Lower lobe of right lung (tissue), 2 donors: Measurements from ENCODE around the gene NR2C1. TPM values are rescaled to one million over a fixed set of nuclear protein-coding genes. Genes with fewer than 3 reads are reported as not detected.

Experiments used
- ATAC-seq, 2 donors: fragments of 200-7000 bp; cut with Tn5 transposase; one replicate each; pipeline ENCODE4 v1.9.1; 2020 to 2022; ENCODE audit warnings: mild to moderate bottlenecking in 2 of 2, moderate library complexity in 2 of 2
- DNase-seq: peaks from one replicate; pipeline ENCODE4 v3.0.0-alpha.2; 2020
- H3K27ac ChIP-seq: fragments of 200-600 bp; one replicate; pipeline ENCODE4 v1.8.0; 2022
- H3K27me3 ChIP-seq: fragments of 200-600 bp; one replicate; pipeline ENCODE4 v1.8.0; 2022; ENCODE audit warnings: low read depth
- H3K36me3 ChIP-seq: fragments of 200-600 bp; one replicate; pipeline ENCODE4 v1.8.0; 2022; ENCODE audit warnings: mild to moderate bottlenecking
- H3K4me1 ChIP-seq: fragments of 200-600 bp; one replicate; pipeline ENCODE4 v1.8.0; 2022
- H3K4me3 ChIP-seq: fragments of 200-600 bp; one replicate; pipeline ENCODE4 v1.8.0; 2022; ENCODE audit warnings: mild to moderate bottlenecking
- H3K9me3 ChIP-seq: fragments of 200-600 bp; one replicate; pipeline ENCODE4 v1.8.0; 2022
- CTCF ChIP-seq: fragments of 200-600 bp; IDR thresholded peaks from one replicate; pipeline ENCODE4 v1.8.0; 2022; ENCODE audit warnings: antibody characterized with exemption, mild to moderate bottlenecking
- intact Hi-C: fragments of 100-400 bp; cut with DNase I; formaldehyde crosslinking; loops from one replicate; pipeline ENCODE4 v1.11.0; 2022
- total RNA-seq: library from RNA; stranded (reverse); fragmentation: NEBNext Ultra II Directional; extraction: Animal tissue kit (Norgen Biotek cat#: 25700); gene quantifications from one replicate; pipeline ENCODE4 v1.2.1, GENCODE V29; 2021
- donor health status: DM: no; HTN: yes; CAD: no; lungs with severe emphysema.

The NR2C1 gene
- total RNA-seq, 1 donor from 2014 or later = 38.2 TPM

- no peak for TF ChIP-seq CTCF
- no peak overlapping the region for H3K27ac ChIP-seq
- no peak overlapping the region for H3K4me3 ChIP-seq
- no peaks in the 10 kb centered on the region for H3K27me3 ChIP-seq
- no peaks in the 10 kb centered on the region for H3K9me3 ChIP-seq
- intact Hi-C loops = no loop called here
- H3K36me3 ChIP-seq = peaks cover 21% of the 10 kb centered on the region
- no peaks in the 10 kb centered on the region for H3K4me1 ChIP-seq
- DNase-seq (no peak), ATAC-seq (no peak)
Observed at GRCh38 chr12:94973221-94973620, 100.2 kb downstream of the NR2C1 start.

DNA sequence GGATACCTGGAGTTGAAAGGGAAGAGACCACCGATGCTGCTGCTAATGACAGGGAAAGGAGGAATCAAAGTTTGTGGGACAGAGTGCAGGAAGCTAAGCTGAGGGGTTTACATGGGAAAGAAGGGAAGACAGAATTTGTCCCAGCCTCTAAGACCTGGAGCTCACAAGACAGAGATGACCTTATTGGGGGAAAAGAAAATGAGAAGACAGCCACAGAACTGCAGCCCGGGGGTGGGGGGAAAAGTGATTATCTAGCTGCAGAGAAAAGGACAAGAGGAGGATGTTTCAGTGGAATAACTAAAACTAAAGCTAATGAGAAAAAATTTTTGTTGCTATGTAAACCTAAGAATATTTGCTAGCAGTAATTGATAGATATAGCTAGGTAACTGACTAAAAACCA, 100.6 kb downstream of the NR2C1 start:
- no peaks in the 10 kb centered on the region for H3K9me3 ChIP-seq
- H3K36me3 ChIP-seq = peaks cover 21% of the 10 kb centered on the region
- no peak overlapping the region for H3K4me3 ChIP-seq
- H3K27me3 ChIP-seq = no peaks in the 10 kb centered on the region
- TF ChIP-seq CTCF = no peak
- intact Hi-C loops = no loop called here
- no peaks in the 10 kb centered on the region for H3K4me1 ChIP-seq
- ATAC-seq = no peak
- no peak overlapping the region for H3K27ac ChIP-seq
- no peak for DNase-seq

DNA sequence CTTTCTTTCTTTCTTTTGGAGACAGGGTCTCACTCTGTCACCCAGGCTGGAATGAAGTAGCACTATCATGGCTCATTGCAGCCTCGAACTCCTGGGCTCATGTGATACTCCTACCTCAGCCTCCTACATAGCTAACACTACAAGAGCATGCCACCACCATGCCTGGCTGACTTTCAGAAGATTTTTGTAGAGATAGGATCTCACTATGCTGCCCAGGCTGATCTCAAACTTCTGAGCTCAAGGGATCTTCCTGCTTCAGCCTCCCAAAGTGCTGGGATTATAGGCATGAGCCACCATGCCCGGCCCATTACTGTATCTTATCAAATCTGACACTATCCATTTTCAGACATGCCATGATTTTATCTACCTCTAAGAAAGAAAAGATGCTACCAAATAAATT, 101.5 kb downstream of the NR2C1 start:
- DNase-seq = no peak
- no peak for TF ChIP-seq CTCF
- no peak for ATAC-seq
- Histone ChIP-seq H3K36me3 (peaks cover 21% of the 10 kb centered on the region), H3K27me3 (no peaks in the 10 kb centered on the region), H3K4me3 (no peak overlapping the region), H3K9me3 (no peaks in the 10 kb centered on the region), H3K27ac (no peak overlapping the region), H3K4me1 (no peaks in the 10 kb centered on the region)
- intact Hi-C loops = no loop called here

DNA sequence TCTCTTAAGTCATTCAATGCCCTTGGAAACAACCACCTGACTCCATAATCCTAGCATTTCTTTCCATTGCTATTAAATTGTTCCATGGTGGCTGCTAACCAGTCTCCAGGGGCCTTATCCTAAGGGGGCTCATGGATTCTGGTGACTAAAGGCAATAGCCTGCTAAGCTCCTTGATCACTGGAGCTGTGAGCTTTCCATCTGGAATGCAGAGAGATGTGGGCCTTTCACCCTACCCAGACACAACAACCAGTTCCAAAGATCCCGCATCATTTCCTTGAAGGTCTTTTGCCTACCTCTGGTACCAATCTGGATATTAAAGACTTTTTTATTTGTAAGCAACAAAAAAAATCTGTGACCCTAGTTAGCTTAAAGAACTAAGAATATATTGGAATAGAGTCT, 102.9 kb downstream of the NR2C1 start:
- Histone ChIP-seq H3K4me1 (no peaks in the 10 kb centered on the region), H3K27ac (no peak overlapping the region), H3K27me3 (no peaks in the 10 kb centered on the region), H3K36me3 (peaks cover 21% of the 10 kb centered on the region), H3K9me3 (no peaks in the 10 kb centered on the region), H3K4me3 (no peak overlapping the region)
- DNase-seq = no peak
- intact Hi-C loops = no loop called here
- ATAC-seq = no peak
- no peak for TF ChIP-seq CTCF

Other genes with a start within 250 kb of the NR2C1 start
- 65.0 TPM for gene NDUFA12, start 69.9 kb downstream of the NR2C1 start, total RNA-seq
- 22.9 TPM for gene FGD6, start 143.8 kb upstream of the NR2C1 start, total RNA-seq
- gene VEZT, start 144.2 kb upstream of the NR2C1 start, total RNA-seq = 64.2 TPM